ENCODE data around the gene CFAP45.
A peak's percentile ranks its signal among the peaks of the same experiment; 100 is the strongest.

The CFAP45 gene, protein sequence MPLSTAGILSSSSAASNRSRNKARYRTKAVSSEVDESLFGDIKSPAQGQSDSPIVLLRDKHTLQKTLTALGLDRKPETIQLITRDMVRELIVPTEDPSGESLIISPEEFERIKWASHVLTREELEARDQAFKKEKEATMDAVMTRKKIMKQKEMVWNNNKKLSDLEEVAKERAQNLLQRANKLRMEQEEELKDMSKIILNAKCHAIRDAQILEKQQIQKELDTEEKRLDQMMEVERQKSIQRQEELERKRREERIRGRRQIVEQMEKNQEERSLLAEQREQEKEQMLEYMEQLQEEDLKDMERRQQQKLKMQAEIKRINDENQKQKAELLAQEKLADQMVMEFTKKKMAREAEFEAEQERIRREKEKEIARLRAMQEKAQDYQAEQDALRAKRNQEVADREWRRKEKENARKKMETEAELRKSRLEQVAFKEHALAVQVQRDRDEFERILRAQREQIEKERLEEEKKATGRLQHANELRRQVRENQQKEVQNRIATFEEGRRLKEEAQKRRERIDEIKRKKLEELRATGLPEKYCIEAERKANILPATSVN

GRCh38 chr1:159900086-159900680, at the start of gene CFAP45:
Gene CFAP45, minus strand, starts transcription at chr1:159900165. Its CDS starts 67 bp downstream, at chr1:159900098.
- no peak for DNase-seq (ENCODE audit: low read depth in 3 of 3)

DNA sequence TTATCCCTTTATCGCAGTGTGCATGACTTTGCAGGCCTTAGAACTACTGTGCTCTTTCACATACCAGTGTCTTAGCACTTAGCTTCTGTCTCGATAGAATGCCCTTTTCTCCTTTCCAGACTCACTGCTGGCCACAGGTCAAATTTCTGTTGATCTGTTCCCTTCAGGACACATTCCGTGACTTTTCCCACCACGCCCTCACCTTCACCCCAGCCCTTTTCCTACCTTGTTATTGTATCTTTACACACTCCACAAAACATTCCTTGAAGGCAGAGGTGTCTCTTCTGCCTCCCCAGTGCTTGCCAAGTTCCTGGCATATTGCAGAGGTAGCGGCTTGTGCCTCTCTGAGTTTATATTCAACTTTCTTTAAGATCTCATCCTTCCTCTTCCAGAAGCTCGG, 49.2 kb upstream of the CFAP45 start:
- DNase-seq (ENCODE audit: low read depth in 3 of 3), result no peak

DNA sequence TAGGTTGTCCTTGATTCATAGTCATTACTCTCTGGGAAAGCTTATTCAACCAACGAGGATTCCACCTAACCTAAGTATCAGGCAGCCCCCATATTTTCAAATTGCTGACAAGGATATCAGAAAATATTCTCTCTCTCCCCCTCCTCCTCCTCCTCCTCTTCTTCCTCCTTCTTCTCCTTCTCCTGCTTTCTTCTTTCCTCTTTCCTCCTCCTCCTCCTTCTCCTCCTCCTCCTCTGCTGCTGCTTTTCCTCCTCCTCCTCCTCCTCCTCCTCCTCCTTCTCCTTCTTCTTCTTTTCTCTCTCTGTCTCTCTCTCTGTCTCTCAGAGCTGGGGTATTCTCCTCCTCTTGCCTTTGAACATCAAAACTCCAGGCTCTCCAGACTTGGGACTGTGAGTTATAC, 48.0 kb upstream of the CFAP45 start:
- no peak for DNase-seq (ENCODE audit: low read depth in 3 of 3)

DNA sequence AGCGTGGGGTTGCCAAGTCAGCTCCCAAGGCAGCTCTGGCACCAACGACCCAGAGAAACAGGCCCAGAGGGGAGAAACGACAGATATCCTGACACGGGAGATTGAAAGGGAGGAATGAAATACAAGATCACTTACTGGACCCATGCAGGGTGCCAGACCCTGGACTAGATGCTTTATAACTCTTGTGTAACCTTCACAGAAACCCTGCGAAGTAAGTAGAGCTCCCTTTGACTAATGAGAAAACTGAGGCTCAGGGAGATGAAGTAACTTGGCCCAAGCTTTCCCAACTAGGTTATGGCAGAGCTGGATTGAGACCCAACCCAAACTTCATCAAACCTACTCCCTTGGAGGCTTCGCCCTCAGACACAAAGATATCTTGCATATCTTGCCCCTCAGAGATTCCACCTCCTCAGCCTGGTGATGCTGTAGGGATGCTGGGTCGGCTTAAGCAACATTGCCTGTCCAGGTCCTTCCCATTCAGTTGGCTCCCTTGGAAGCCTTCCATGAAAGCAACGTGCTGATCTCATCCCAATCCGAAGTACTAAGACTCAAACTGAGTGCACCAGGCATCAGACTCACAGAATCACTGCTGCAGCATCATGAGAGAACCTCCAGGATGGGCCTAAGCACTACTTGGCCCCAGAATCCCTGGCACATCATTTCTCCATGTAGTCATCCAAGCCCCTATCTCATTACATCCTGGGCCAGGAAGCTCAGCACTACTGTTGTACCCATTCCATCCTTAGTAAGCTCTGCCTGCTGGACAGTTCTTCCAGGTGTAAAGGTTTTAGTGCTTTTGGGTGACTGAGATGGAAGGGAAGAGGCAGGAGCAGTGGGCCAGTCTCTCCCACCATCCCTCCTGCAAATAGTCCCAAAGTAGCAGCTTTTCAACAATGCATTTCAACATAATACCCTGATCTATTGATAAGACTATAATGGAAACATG, 46.5 kb upstream of the CFAP45 start:
- no peak for DNase-seq (ENCODE audit: low read depth in 3 of 3)

- peak in 2 of 3 experiments; percentile 57 to 63 for DNase-seq (ENCODE audit: low read depth in 3 of 3)
Measured at GRCh38 chr1:159945483-159946241, 45.7 kb upstream of the CFAP45 start, which contains the start of gene IGSF9. Gene IGSF9, minus strand, starts transcription at chr1:159945613. Its CDS starts 2,159 bp downstream, at chr1:159943454.

GRCh38 chr1:159944623-159945455, 44.9 kb upstream of the CFAP45 start:
- DNase-seq (ENCODE audit: low read depth in 3 of 3), result no peak

- no peak for DNase-seq (ENCODE audit: low read depth in 3 of 3)
Measured at GRCh38 chr1:159943908-159944622, 44.1 kb upstream of the CFAP45 start.

- no peak for DNase-seq (ENCODE audit: low read depth in 3 of 3)
Measured at GRCh38 chr1:159943278-159943640, 43.3 kb upstream of the CFAP45 start.

- DNase-seq (ENCODE audit: low read depth in 3 of 3), result no peak
Measured at GRCh38 chr1:159942632-159943277, 42.8 kb upstream of the CFAP45 start.

GRCh38 chr1:159941591-159942560, 41.9 kb upstream of the CFAP45 start:
- no peak for DNase-seq (ENCODE audit: low read depth in 3 of 3)

DNA sequence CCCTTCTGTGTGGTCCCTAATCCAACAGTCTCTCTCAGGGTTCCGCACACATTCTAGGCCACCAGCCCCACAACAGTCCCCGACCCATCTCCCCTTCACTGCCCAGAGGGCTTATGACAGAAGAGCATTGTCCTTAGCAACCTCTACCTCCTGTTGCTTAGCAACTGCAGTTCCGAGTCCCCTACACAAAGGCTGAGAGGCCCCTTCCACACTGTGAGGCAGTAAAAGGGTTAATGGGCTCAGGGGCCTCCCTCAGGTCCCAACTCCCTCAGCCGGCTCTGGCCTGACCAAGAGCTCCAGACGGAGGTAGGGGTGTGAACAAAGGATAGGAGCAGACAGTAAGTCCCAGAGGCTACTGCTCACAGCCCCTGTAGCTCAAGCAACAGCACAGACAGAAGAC, 41.2 kb upstream of the CFAP45 start:
- DNase-seq (ENCODE audit: low read depth in 3 of 3), result no peak

- no peak for DNase-seq (ENCODE audit: low read depth in 3 of 3)
Measured at GRCh38 chr1:159940006-159940620, 40.1 kb upstream of the CFAP45 start.

DNA sequence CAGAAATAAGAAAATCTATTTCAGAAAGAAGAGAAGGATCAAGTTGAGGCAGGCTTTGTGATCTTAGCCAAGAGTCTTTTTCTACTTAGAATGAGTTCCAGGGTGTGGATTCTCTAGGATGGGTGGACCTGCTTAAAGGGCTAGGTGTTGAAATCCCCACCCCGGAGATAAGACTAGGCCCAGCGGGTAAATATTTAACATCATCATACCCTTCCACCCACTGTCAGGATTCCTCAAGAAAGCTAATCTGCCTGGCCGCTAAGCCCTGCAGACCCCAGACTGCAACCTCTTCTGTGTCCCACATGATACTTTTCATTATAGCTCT, 39.7 kb upstream of the CFAP45 start:
- DNase-seq (ENCODE audit: low read depth in 3 of 3), result no peak

GRCh38 chr1:159938905-159939677, 39.1 kb upstream of the CFAP45 start:
- DNase-seq (ENCODE audit: low read depth in 3 of 3), result no peak

DNA sequence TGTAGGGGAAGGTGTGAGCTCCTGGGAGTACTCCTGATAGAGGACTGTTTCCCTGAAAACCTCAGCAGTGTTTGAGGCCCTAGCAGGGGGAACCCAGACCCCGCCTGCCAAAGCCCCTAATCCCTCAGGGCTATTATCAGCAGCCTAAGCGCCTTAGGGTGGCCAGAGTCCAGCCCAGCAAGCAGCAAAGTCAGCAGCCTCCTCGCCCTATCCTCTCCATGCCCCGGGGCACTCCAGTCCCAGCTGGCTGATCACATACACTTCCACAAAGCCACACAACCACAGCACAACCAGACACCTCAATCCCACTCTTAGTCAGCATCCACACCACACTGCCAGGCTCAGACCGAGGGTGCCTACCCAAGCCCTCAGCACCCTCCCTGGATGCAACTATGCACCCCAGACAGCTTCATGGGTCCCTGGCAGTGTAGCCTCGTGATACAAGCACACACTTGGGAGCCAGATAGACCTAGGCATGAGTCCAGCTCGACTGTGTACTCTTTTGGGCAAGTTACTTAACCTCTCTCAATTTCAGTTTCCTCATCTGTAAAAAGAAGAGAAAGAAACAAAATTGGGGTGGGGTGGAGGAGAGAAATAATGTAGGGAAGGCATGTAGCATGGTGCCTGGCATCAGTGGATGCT, 38.4 kb upstream of the CFAP45 start:
- no peak for DNase-seq (ENCODE audit: low read depth in 3 of 3)

DNA sequence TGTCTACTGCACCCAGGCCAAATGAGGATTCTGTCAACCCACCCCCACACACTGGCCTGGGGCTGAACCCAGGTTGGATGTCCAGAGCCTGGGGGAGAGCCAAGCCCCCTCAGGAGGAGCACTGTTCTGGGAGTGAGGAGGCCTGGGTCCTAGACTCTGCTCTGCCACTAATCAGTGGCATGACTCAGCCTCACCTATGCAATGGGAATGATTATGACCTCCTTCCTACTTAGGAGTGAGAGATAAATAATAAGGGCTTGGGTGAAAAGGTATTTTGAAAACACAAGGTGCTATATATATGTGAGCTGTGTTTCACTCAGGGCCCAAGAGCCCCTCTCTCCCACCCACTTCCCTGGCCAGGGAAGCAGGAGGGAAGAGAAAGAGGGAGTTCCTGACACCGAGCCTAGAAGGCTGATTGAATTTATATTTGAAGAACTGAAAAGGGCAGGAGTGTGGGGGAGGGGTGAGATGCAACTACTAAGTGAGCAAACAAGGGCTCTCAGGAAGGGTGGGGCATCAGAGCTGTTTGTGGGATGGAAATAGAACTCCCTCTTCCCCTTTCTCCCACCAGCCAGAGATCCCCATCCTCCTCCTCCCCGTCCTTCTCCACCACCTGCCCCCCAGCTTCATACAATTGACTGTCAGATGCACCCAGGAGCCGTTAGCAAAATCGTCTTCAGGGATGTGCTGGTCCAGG, 37.2 kb upstream of the CFAP45 start:
- DNase-seq (ENCODE audit: low read depth in 3 of 3), result no peak
